ENCODE results near the gene STRIP1.

DNA sequence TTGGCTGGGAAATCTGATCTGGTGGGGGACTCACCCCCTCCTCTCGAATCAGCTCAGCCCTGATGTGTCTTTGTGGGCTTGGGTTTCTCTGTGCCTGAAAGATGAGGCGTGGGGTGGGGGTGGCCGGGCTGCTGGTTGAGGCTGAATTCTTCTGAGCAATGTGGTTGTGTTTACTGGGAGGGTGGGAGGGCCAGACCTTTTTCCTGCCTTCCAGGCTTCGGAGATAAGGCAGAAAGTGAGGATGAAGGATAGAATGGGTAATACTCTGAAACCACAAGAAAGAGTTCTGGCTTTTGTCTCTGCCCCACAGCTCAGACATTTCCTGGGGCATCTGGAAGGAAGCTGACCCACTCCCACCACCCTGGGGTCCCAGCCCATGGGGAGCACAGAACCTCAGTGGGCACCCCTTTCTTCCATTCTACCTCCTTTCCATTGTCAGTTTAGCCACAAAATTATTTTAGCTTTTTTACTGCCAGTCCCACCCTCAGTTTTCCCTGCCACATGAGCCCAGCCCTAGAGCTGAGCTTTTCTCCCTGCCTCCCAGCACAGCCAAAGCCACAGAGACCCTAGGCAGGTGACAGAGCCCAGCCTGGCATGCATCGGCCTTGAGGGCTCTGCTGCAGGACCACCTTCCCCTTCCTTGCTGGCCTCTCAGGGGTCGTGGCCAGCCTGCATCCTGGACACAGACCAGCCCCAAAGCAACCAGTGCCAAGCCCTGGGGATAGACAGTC is 24.9 kb downstream of the STRIP1 start:
- TF ChIP-seq CREB1 (IDR thresholded peaks at IDR 0.05) (no peak), CBX8 (IDR thresholded peaks at IDR 0.05; ENCODE audit: borderline replicate concordance, low read depth, low read length) (no peak), CTCF (IDR thresholded peaks at IDR 0.05; ENCODE audit: control extremely low read depth in 1 of 3, insufficient read depth in 1 of 3, low read depth in 1 of 3, low read length in 3 of 3) (no peak), EZH2 (IDR thresholded peaks at IDR 0.05; ENCODE audit: low read depth, low read length, severe bottlenecking) (no peak), FOSL1 (IDR thresholded peaks at IDR 0.05; ENCODE audit: insufficient read depth, low read depth, low read length) (no peak), RXRA (IDR thresholded peaks at IDR 0.05; ENCODE audit: insufficient read depth, low read depth, low read length) (no peak), SP4 (IDR thresholded peaks at IDR 0.05; ENCODE audit: low read length) (no peak), POLR2A (IDR thresholded peaks at IDR 0.05; ENCODE audit: control extremely low read depth in 1 of 2, low read depth in 2 of 2, low read length in 2 of 2) (no peak), TAF1 (IDR thresholded peaks at IDR 0.05; ENCODE audit: low read depth, low read length) (no peak)
